IMR-90 (cell line): ENCODE results near the gene MRPL43. TPM values are rescaled to one million over a fixed set of nuclear protein-coding genes. Genes with fewer than 3 reads are reported as not detected.

Source experiments
- ATAC-seq: fragments of 200-7000 bp; cut with Tn5 transposase; 2 replicates; pipeline ENCODE4 v1.9.1; 2020; ENCODE audit warnings: low read depth, mild to moderate bottlenecking, moderate library complexity
- BruUV-seq: library from RNA; stranded (reverse); fragments of 400-500 nt; replicated peaks from 2 replicates; lab custom pipeline; 2021; lab: Mats Ljungman, UMichigan
- CTCF ChIA-PET: fragments of 300-600 bp; formaldehyde crosslinking; extraction: SDS; loops from one replicate; lab custom pipeline; 2021; ENCODE audit warnings: antibody characterized with exemption; lab: Yijun Ruan, JAX
- POLR2A ChIA-PET: fragments of 300-600 bp; sonication (Branson Sonifier 250); formaldehyde crosslinking; loops from one replicate; lab custom pipeline; 2022; ENCODE audit warnings: antibody characterized with exemption; ENCODE audit not compliant: unreplicated experiment; lab: Charles Lee
- DNase-seq: peaks from one replicate; pipeline ENCODE4 v3.0.0; 2013
- H2AFZ ChIP-seq: replicated peaks from 2 replicates; pipeline ENCODE3; 2013; ENCODE audit warnings: low read length, mild to moderate bottlenecking; ENCODE audit not compliant: poor library complexity
- H2AK5ac ChIP-seq: 2 replicates; pipeline ENCODE4 v1.6.1; 2013; ENCODE audit warnings: low read depth, low read length, inconsistent platforms
- H2AK9ac ChIP-seq: replicated peaks from 2 replicates; pipeline ENCODE3; 2013; ENCODE audit warnings: mild to moderate bottlenecking, low read depth, low read length, moderate library complexity; ENCODE audit not compliant: poor library complexity
- H2BK120ac ChIP-seq: 2 replicates; pipeline ENCODE4 v1.6.1; 2013; ENCODE audit warnings: low read depth, low read length, inconsistent platforms
- H2BK15ac ChIP-seq: 3 replicates; pipeline ENCODE4 v1.6.1; 2013; ENCODE audit warnings: low read depth, low read length, inconsistent platforms
- H2BK20ac ChIP-seq: 2 replicates; pipeline ENCODE4 v1.6.1; 2013; ENCODE audit warnings: low read depth, mild to moderate bottlenecking, inconsistent platforms, low read length, moderate library complexity
- H2BK5ac ChIP-seq: 2 replicates; pipeline ENCODE4 v1.6.1; 2013; ENCODE audit warnings: mild to moderate bottlenecking, low read depth, low read length, inconsistent platforms; ENCODE audit not compliant: poor library complexity, severe bottlenecking
- H3K14ac ChIP-seq: replicated peaks from 2 replicates; pipeline ENCODE4 v1.6.1; 2013; ENCODE audit warnings: low read depth, low read length, inconsistent platforms
- H3K18ac ChIP-seq: 2 replicates; pipeline ENCODE4 v1.6.1; 2013; ENCODE audit warnings: low read depth, low read length, control low read depth
- H3K23ac ChIP-seq: 2 replicates; pipeline ENCODE4 v1.6.1; 2013; ENCODE audit warnings: low read depth, low read length, inconsistent platforms
- H3K27ac ChIP-seq: 2 replicates; pipeline ENCODE4 v1.5.1; 2013; ENCODE audit warnings: mild to moderate bottlenecking, control low read depth, low read length; ENCODE audit not compliant: insufficient read depth
- H3K27me3 ChIP-seq: 2 replicates; pipeline ENCODE4 v1.6.1; 2013; ENCODE audit warnings: low read length; ENCODE audit not compliant: control insufficient read depth, insufficient read depth
- H3K36me3 ChIP-seq: 2 replicates; pipeline ENCODE4 v1.6.1; 2013; ENCODE audit warnings: low read length, mixed read lengths; ENCODE audit not compliant: control insufficient read depth, insufficient read depth
- H3K4ac ChIP-seq: 2 replicates; pipeline ENCODE4 v1.6.1; 2013; ENCODE audit warnings: low read depth, low read length, inconsistent platforms
- H3K4me1 ChIP-seq: 2 replicates; pipeline ENCODE4 v1.6.1; 2013; ENCODE audit warnings: low read length, mixed read lengths; ENCODE audit not compliant: control insufficient read depth, insufficient read depth
- H3K4me2 ChIP-seq: 2 replicates; pipeline ENCODE4 v1.6.1; 2013; ENCODE audit warnings: low read depth, mild to moderate bottlenecking, control low read depth, low read length, moderate library complexity
- H3K4me3 ChIP-seq: 2 replicates; pipeline ENCODE4 v1.5.1; 2013; ENCODE audit warnings: low read depth, mild to moderate bottlenecking, control low read depth, low read length, moderate library complexity; ENCODE audit not compliant: insufficient read depth
- H3K56ac ChIP-seq: 2 replicates; pipeline ENCODE4 v1.6.1; 2013; ENCODE audit warnings: low read length, inconsistent platforms; ENCODE audit not compliant: insufficient read depth; ENCODE audit errors: extremely low read depth
- H3K79me1 ChIP-seq, 2 experiments: 2 replicates each; pipeline ENCODE4 v1.6.1; 2013; ENCODE audit warnings: low read length in 2 of 2, inconsistent platforms in 1 of 2, low read depth in 1 of 2
- H3K9ac ChIP-seq: 2 replicates; pipeline ENCODE4 v1.6.1; 2013; ENCODE audit warnings: low read depth, low read length, control low read depth
- H3K9me1 ChIP-seq: 2 replicates; pipeline ENCODE4 v1.6.1; 2013; ENCODE audit warnings: low read length, inconsistent platforms; ENCODE audit not compliant: insufficient read depth
- H3K9me3 ChIP-seq: 2 replicates; pipeline ENCODE4 v1.6.1; 2013; ENCODE audit warnings: low read length; ENCODE audit not compliant: control insufficient read depth, insufficient read depth
- H4K20me1 ChIP-seq: 2 replicates; pipeline ENCODE4 v1.6.1; 2013; ENCODE audit warnings: low read length, inconsistent platforms; ENCODE audit not compliant: insufficient read depth
- H4K5ac ChIP-seq: 2 replicates; pipeline ENCODE4 v1.6.1; 2013; ENCODE audit warnings: mild to moderate bottlenecking, low read depth, low read length, control low read depth
- H4K8ac ChIP-seq, 2 experiments: 2 replicates each; pipeline ENCODE4 v1.6.1; 2013; ENCODE audit warnings: low read depth in 2 of 2, low read length in 2 of 2, control low read depth in 1 of 2, inconsistent platforms in 1 of 2
- H4K91ac ChIP-seq: 2 replicates; pipeline ENCODE4 v1.6.1; 2013; ENCODE audit warnings: low read depth, low read length, inconsistent platforms; ENCODE audit not compliant: insufficient read depth
- BHLHE40 ChIP-seq: fragments of 150-350 bp; IDR thresholded peaks from 2 replicates; pipeline ENCODE4 v1.6.1; 2016; ENCODE audit warnings: mild to moderate bottlenecking, low read depth, low read length
- CEBPB ChIP-seq: IDR thresholded peaks from 2 replicates; pipeline ENCODE4 v1.6.1; 2012; ENCODE audit warnings: low read depth, low read length, improper control_type of control experiment
- CHD1 ChIP-seq: IDR thresholded peaks from 2 replicates; pipeline ENCODE4 v1.6.1; 2012; ENCODE audit warnings: low read depth, low read length, improper control_type of control experiment
- FOS ChIP-seq: fragments of 150-350 bp; IDR thresholded peaks from 2 replicates; pipeline ENCODE4 v1.6.1; 2016; ENCODE audit warnings: low read depth, low read length
- MAFK ChIP-seq: IDR thresholded peaks from 2 replicates; pipeline ENCODE4 v1.6.1; 2012; ENCODE audit warnings: low read depth, low read length, improper control_type of control experiment
- MAZ ChIP-seq: IDR thresholded peaks from 2 replicates; pipeline ENCODE4 v1.6.1; 2012; ENCODE audit warnings: low read depth, mild to moderate bottlenecking, low read length, improper control_type of control experiment, moderate library complexity, borderline replicate concordance
- NFE2L2 ChIP-seq: fragments of 150-350 bp; IDR thresholded peaks from 2 replicates; pipeline ENCODE4 v1.6.1; 2016; ENCODE audit warnings: low read depth, mild to moderate bottlenecking, low read length
- POLR2A ChIP-seq: IDR thresholded peaks from 2 replicates; pipeline ENCODE4 v1.6.1; 2012; ENCODE audit warnings: mild to moderate bottlenecking, low read depth, low read length
- RAD21 ChIP-seq: IDR thresholded peaks from 2 replicates; pipeline ENCODE4 v1.6.1; 2012; ENCODE audit warnings: low read length, improper control_type of control experiment
- RCOR1 ChIP-seq: IDR thresholded peaks from 2 replicates; pipeline ENCODE4 v1.6.1; 2012; ENCODE audit warnings: mild to moderate bottlenecking, low read length, improper control_type of control experiment; ENCODE audit not compliant: insufficient replicate concordance
- RFX5 ChIP-seq: IDR thresholded peaks from 2 replicates; pipeline ENCODE4 v1.8.0; 2012; ENCODE audit warnings: low read depth, mild to moderate bottlenecking, low read length, moderate library complexity
- SMC3 ChIP-seq: fragments of 150-350 bp; IDR thresholded peaks from 2 replicates; pipeline ENCODE4 v1.6.1; 2016; ENCODE audit warnings: low read depth, mild to moderate bottlenecking, antibody characterized with exemption, low read length, moderate library complexity
- WGBS, 2 experiments: methylation state at CpG; one replicate each; pipeline versions ENCODE4 v1.1.5 to v1.1.7; 2013; ENCODE audit warnings: missing lambda C conversion rate in 2 of 2; ENCODE audit not compliant: insufficient read length in 1 of 2; ENCODE audit errors: extremely low coverage in 2 of 2; 5-methylcytosine and 5-hydroxymethylcytosine counted together
- dilution Hi-C: fragments of 300-500 bp; cut with HindIII; formaldehyde crosslinking; loops from one replicate; pipeline ENCODE4 v1.14.3; 2018; ENCODE audit warnings: low sequenced_read_pairs; ENCODE audit not compliant: unreplicated experiment
- in situ Hi-C: fragments of 300-500 bp; cut with MboI; formaldehyde crosslinking; loops from 3 replicates; pipeline ENCODE4 v1.14.3; 2019; ENCODE audit warnings: low sequenced_read_pairs, inconsistent platforms, mixed read lengths
- intact Hi-C: fragments of 100-400 bp; cut with micrococcal nuclease; formaldehyde crosslinking; loops from 2 replicates; pipeline ENCODE4 v1.10.0; 2022
- polyA plus RNA-seq, 3 experiments: library from polyadenylated mRNA; depleted of rRNA; stranded (reverse); fragments of >200 nt; gene quantifications; 2 replicates each; pipeline ENCODE4 v1.2.3, GENCODE V29; 2012; ENCODE audit warnings: low replicate concordance in 1 of 3
- total RNA-seq: library from RNA; depleted of rRNA; stranded (reverse); fragments of >200 nt; gene quantifications from 2 replicates; pipeline ENCODE4 v1.2.3, GENCODE V29; 2012
- TF ChIP-seq, protein P1 (sequence below): fragments of 150-350 bp; IDR thresholded peaks from 2 replicates; pipeline ENCODE4 v1.6.1; 2016; ENCODE audit warnings: low read depth, mild to moderate bottlenecking, low read length, moderate library complexity, borderline replicate concordance
- TF ChIP-seq, protein P2 (sequence below): fragments of 150-350 bp; IDR thresholded peaks from 2 replicates; pipeline ENCODE4 v1.6.1; 2017; ENCODE audit warnings: mild to moderate bottlenecking, antibody characterized with exemption, low read length, low read depth
- TF ChIP-seq, protein P3 (sequence below): conservative IDR thresholded peaks from 2 replicates; pipeline ENCODE4 v1.5.1; 2012; ENCODE audit warnings: mild to moderate bottlenecking, low read depth, low read length, improper control_type of control experiment

The MRPL43 gene
- total and polyA plus RNA-seq, 2 of the 4 experiments (the other 2 are of a cell fraction) = 61.3 to 142 TPM

DNA sequence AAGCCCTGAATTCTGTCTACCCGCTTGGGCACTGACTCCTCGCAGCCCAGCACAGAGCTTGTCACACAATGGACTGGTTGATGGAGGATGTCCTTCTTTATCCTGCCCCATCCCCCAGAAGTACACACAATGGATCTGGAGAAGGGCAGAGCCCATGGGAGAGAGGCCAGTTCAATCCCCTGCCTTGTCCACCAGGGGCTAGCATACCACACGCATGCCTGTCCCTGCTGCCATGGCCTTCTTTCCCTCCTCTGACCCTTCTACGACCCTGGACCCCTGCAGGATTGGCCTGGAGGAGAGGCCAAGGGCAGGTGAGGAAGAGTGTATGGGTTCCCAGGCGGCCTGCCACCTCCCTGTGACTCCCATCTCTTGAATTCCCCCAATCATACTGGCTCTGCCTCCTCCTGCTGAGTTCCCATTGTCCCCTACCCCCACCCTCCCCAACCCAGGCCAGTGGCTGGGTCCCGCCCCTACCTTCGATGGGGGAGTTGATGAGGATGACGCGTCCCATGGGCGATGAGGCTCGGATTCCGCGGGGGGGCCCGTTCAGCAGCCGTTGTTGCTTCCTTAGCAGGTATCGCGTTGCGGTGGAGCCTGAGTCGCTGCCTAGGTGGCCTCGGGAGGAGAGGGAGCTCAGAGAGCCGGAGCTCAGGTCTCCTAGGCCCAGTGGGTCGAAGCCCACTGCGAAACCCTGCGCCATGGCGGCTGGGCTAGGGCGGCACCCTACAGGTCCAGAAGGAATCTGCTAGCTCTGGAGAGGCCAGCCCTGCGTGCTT lies 42.4 kb upstream of the MRPL43 start:
- ATAC-seq = no peak
- Histone ChIP-seq H3K4me3 (no peak overlapping the region), H2BK15ac (no peak overlapping the region), H4K20me1 (peaks cover 17% of the 10 kb centered on the region), H3K18ac (no peak overlapping the region), H3K4ac (no peak overlapping the region), H2AK5ac (no peak overlapping the region), H3K9me1 (0 out of 2 replicates have a peak, but pooled peaks cover 2% of the 10 kb centered on the region), H4K91ac (no peak overlapping the region), H3K4me1 (peaks cover 2% of the 10 kb centered on the region), H4K5ac (no peak overlapping the region), H3K9me3 (no peaks in the 10 kb centered on the region), H3K4me2 (no peak overlapping the region), H2BK5ac (no peak overlapping the region), H3K23ac (no peak overlapping the region), H3K14ac (no peak overlapping the region), H3K27ac (no peak overlapping the region), H3K27me3 (peaks cover 2% of the 10 kb centered on the region; the same call in 1 of the 2 replicates), H3K36me3 (peaks cover 1% of the 10 kb centered on the region; the same call in 1 of the 2 replicates), H4K8ac (no peak overlapping the region), H2BK120ac (no peak overlapping the region), H2BK20ac (no peak overlapping the region), H2AK9ac (peak overlapping the region; percentile 61), H2AFZ (peak overlapping the region; percentile 67), H3K56ac (no peak overlapping the region), H3K9ac (no peak overlapping the region), H3K79me1 (peaks cover 2 to 38% of the 10 kb centered on the region in 2 experiments; a peak in 3 of 4 replicates)
- CTCF ChIA-PET = interaction anchor here (0.6 to 1.2 kb wide), 2 partner anchors 12 to 31 kb away, joined by 3 to 4 read pairs; no protein-coding TSS in a partner anchor
- no peak for DNase-seq
- no peak for TF ChIP-seq FOS
- no peak for TF ChIP-seq NFE2L2
- no peak for TF ChIP-seq CHD1
- no peak for TF ChIP-seq RAD21
- TF ChIP-seq BHLHE40 = no peak
- TF ChIP-seq CEBPB = no peak
- no peak for TF ChIP-seq SMC3
- TF ChIP-seq, protein P1, sequence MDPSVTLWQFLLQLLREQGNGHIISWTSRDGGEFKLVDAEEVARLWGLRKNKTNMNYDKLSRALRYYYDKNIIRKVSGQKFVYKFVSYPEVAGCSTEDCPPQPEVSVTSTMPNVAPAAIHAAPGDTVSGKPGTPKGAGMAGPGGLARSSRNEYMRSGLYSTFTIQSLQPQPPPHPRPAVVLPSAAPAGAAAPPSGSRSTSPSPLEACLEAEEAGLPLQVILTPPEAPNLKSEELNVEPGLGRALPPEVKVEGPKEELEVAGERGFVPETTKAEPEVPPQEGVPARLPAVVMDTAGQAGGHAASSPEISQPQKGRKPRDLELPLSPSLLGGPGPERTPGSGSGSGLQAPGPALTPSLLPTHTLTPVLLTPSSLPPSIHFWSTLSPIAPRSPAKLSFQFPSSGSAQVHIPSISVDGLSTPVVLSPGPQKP = no peak
- TF ChIP-seq RFX5 = no peak
- TF ChIP-seq, protein P2, sequence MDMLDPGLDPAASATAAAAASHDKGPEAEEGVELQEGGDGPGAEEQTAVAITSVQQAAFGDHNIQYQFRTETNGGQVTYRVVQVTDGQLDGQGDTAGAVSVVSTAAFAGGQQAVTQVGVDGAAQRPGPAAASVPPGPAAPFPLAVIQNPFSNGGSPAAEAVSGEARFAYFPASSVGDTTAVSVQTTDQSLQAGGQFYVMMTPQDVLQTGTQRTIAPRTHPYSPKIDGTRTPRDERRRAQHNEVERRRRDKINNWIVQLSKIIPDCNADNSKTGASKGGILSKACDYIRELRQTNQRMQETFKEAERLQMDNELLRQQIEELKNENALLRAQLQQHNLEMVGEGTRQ = no peak
- TF ChIP-seq RCOR1 = no peak
- TF ChIP-seq MAZ = no peak
- TF ChIP-seq MAFK = no peak
- no peak for TF ChIP-seq POLR2A
- TF ChIP-seq, protein P3, sequence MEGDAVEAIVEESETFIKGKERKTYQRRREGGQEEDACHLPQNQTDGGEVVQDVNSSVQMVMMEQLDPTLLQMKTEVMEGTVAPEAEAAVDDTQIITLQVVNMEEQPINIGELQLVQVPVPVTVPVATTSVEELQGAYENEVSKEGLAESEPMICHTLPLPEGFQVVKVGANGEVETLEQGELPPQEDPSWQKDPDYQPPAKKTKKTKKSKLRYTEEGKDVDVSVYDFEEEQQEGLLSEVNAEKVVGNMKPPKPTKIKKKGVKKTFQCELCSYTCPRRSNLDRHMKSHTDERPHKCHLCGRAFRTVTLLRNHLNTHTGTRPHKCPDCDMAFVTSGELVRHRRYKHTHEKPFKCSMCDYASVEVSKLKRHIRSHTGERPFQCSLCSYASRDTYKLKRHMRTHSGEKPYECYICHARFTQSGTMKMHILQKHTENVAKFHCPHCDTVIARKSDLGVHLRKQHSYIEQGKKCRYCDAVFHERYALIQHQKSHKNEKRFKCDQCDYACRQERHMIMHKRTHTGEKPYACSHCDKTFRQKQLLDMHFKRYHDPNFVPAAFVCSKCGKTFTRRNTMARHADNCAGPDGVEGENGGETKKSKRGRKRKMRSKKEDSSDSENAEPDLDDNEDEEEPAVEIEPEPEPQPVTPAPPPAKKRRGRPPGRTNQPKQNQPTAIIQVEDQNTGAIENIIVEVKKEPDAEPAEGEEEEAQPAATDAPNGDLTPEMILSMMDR = no peak
- BruUV-seq = no TSS peak
- intact Hi-C loops (loop anchor here (5.0 kb wide), 1 partner anchor 38 kb away; no protein-coding TSS in a partner anchor), in situ Hi-C loops (no loop called here), dilution Hi-C loops (no loop called here)
- POLR2A ChIA-PET = no interaction called here
- no CpG with 5 or more reads among the region's 27 CpGs for WGBS, 2 experiments
